Trophoblast cell (in vitro differentiated cells and primary cell): Measurements from ENCODE around the gene SRC.

Source experiments
- DNase-seq, 2 donors: peaks; one replicate each; pipeline ENCODE4 v3.0.0-alpha.2; 2016
- H2AFZ ChIP-seq: 2 replicates; pipeline ENCODE4 v1.6.1; 2013; ENCODE audit warnings: low read length, moderate library complexity, mild to moderate bottlenecking; ENCODE audit not compliant: insufficient read depth, poor library complexity
- H2AK5ac ChIP-seq: 2 replicates; pipeline ENCODE4 v1.6.1; 2013; ENCODE audit warnings: mild to moderate bottlenecking, low read length
- H2BK120ac ChIP-seq: 2 replicates; pipeline ENCODE4 v1.6.1; 2013; ENCODE audit warnings: low read length, mild to moderate bottlenecking, moderate library complexity; ENCODE audit not compliant: insufficient read depth, poor library complexity
- H2BK12ac ChIP-seq: 2 replicates; pipeline ENCODE4 v1.6.1; 2013; ENCODE audit warnings: mild to moderate bottlenecking, low read length, moderate library complexity
- H2BK5ac ChIP-seq: 2 replicates; pipeline ENCODE4 v1.6.1; 2013; ENCODE audit warnings: low read length, low read depth, moderate library complexity, mild to moderate bottlenecking; ENCODE audit not compliant: poor library complexity
- H3K14ac ChIP-seq: 2 replicates; pipeline ENCODE4 v1.6.1; 2013; ENCODE audit warnings: mild to moderate bottlenecking, low read length
- H3K18ac ChIP-seq: 2 replicates; pipeline ENCODE4 v1.6.1; 2013; ENCODE audit warnings: mild to moderate bottlenecking, low read length
- H3K23ac ChIP-seq: 2 replicates; pipeline ENCODE4 v1.6.1; 2013; ENCODE audit warnings: low read length
- H3K27ac ChIP-seq: 2 replicates; pipeline ENCODE4 v1.5.1; 2013; ENCODE audit warnings: low read depth, mild to moderate bottlenecking, inconsistent platforms, low read length, moderate library complexity
- H3K27me3 ChIP-seq: 2 replicates; pipeline ENCODE4 v1.6.1; 2013; ENCODE audit warnings: inconsistent platforms, mild to moderate bottlenecking, low read length, moderate library complexity; ENCODE audit not compliant: insufficient read depth
- H3K36me3 ChIP-seq, 2 experiments: 1 replicate in 1 of 2; 2 replicates in 1 of 2; pipeline ENCODE4 v1.6.1; 2013; ENCODE audit warnings: low read length in 2 of 2, mild to moderate bottlenecking in 2 of 2, moderate library complexity in 1 of 2; ENCODE audit not compliant: insufficient read depth in 2 of 2, control insufficient read depth in 1 of 2
- H3K4ac ChIP-seq: 2 replicates; pipeline ENCODE4 v1.6.1; 2013; ENCODE audit warnings: low read depth, mild to moderate bottlenecking, low read length, moderate library complexity
- H3K4me1 ChIP-seq, 2 experiments: 1 replicate in 1 of 2; 2 replicates in 1 of 2; pipeline ENCODE4 v1.6.1; 2013; ENCODE audit warnings: low read length in 2 of 2, mild to moderate bottlenecking in 2 of 2, moderate library complexity in 1 of 2; ENCODE audit not compliant: insufficient read depth in 2 of 2, control insufficient read depth in 1 of 2
- H3K4me2 ChIP-seq: 2 replicates; pipeline ENCODE4 v1.6.1; 2013; ENCODE audit warnings: inconsistent platforms, mild to moderate bottlenecking, low read length, moderate library complexity
- H3K4me3 ChIP-seq: 2 replicates; pipeline ENCODE4 v1.5.1; 2013; ENCODE audit warnings: mild to moderate bottlenecking, low read depth, low read length, inconsistent platforms
- H3K79me1 ChIP-seq: one replicate; pipeline ENCODE4 v1.6.1; 2013; ENCODE audit warnings: low read length
- H3K79me2 ChIP-seq: 2 replicates; pipeline ENCODE4 v1.6.1; 2013; ENCODE audit warnings: low read length, mild to moderate bottlenecking; ENCODE audit not compliant: control insufficient read depth, insufficient read depth, poor library complexity
- H3K9ac ChIP-seq: 2 replicates; pipeline ENCODE4 v1.6.1; 2013; ENCODE audit warnings: mild to moderate bottlenecking, low read length
- H3K9me3 ChIP-seq: 2 replicates; pipeline ENCODE4 v1.6.1; 2013; ENCODE audit warnings: low read depth, mild to moderate bottlenecking, control low read depth, inconsistent platforms, low read length; ENCODE audit not compliant: insufficient read depth
- H4K12ac ChIP-seq: 2 replicates; pipeline ENCODE4 v1.6.1; 2013; ENCODE audit warnings: low read depth, mild to moderate bottlenecking, low read length, moderate library complexity
- H4K8ac ChIP-seq: 2 replicates; pipeline ENCODE4 v1.6.1; 2013; ENCODE audit warnings: low read depth, mild to moderate bottlenecking, low read length, moderate library complexity
- H4K91ac ChIP-seq: one replicate; pipeline ENCODE4 v1.6.1; 2013; ENCODE audit warnings: low read depth, mild to moderate bottlenecking, low read length, moderate library complexity
- WGBS: extraction: QIAGEN DNeasy Blood & Tissue Kit; methylation state at CpG from one replicate; pipeline ENCODE4 v1.1.7; 2013; ENCODE audit warnings: missing lambda C conversion rate; ENCODE audit not compliant: insufficient read length, insufficient coverage; ENCODE audit errors: extremely low coverage; 5-methylcytosine and 5-hydroxymethylcytosine counted together

SRC gene

DNA sequence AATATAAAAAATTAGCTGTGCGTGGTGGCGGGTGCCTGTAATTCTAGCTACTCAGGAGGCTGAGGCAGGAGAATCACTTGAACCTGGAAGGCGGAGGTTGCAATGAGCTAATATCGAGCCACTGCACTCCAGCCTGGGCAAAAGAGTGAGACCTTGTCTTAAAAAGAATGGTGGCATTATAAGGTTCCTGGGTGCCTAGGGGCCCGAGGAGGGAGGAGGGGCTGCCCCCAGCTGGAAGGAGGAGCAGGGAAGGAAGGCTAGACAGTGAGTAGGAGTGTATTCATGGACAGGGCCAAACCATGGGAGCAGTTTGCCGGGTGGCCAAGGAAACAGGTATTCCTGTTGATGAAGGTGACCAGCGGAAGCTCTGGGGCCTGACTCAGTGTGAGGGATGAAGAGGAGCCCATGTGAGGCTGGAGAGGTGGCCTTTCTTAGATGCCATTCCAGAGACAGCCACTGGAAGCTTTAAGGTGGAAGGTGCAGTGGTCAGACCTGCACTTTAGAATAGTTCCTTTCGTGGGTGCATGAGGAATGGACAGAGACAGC lies 32.3 kb upstream of the SRC start:
- peak overlapping the region; percentile 94 for H2BK120ac ChIP-seq
- peak overlapping the region; percentile 77 for H2AK5ac ChIP-seq
- peak overlapping the region; percentile 75 for H2BK12ac ChIP-seq
- DNase-seq, result peak; percentile 44 to 54
- H3K18ac ChIP-seq, result peak overlapping the region; percentile 85
- peak overlapping the region; percentile 69 for H4K8ac ChIP-seq
- H3K79me1 ChIP-seq, result peaks cover 89% of the 10 kb centered on the region
- H3K14ac ChIP-seq, result peak overlapping the region; percentile 83
- H3K79me2 ChIP-seq, result peaks cover 51% of the 10 kb centered on the region
- peaks cover 79 to 80% of the 10 kb centered on the region in 2 experiments for H3K4me1 ChIP-seq
- H3K27ac ChIP-seq, result peak overlapping the region; percentile 98
- peak overlapping the region; percentile 94 for H2BK5ac ChIP-seq
- no peaks in the 10 kb centered on the region for H3K9me3 ChIP-seq
- H3K9ac ChIP-seq, result no peak overlapping the region
- H3K27me3 ChIP-seq, result no peaks in the 10 kb centered on the region
- WGBS, result no CpG with 5 or more reads among the region's 8 CpGs
- peak overlapping the region; percentile 75 for H3K4ac ChIP-seq
- no peak overlapping the region for H3K4me2 ChIP-seq
- no peak overlapping the region for H3K4me3 ChIP-seq
- H2AFZ ChIP-seq, result peak overlapping the region; percentile 21
- peaks cover 18 to 22% of the 10 kb centered on the region in 2 experiments for H3K36me3 ChIP-seq
- H4K91ac ChIP-seq, result peak overlapping the region; percentile 95
- peak overlapping the region; percentile 18 for H3K23ac ChIP-seq
- peak overlapping the region; percentile 15 for H4K12ac ChIP-seq

DNA sequence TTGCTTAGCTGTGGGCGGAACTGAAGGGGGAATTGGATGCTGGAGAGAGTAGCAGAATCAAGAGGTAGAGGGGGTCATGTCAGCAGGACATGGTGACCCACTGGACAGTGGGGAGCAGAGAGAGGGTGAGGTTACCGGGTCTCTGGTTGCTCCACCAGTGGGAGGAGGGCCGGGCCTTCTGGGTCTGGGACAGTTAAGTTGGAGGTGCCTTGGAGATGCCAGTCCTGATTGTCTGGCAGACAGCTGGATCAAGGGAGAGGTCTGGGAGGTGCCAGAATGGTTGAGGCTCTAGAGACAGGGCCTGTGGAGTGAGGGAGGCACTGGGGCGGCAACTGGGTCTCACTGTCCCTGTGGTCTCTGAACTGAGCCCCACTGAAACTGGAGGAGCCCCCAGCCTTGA lies 31.8 kb upstream of the SRC start:
- H3K27me3 ChIP-seq, result no peaks in the 10 kb centered on the region

DNA sequence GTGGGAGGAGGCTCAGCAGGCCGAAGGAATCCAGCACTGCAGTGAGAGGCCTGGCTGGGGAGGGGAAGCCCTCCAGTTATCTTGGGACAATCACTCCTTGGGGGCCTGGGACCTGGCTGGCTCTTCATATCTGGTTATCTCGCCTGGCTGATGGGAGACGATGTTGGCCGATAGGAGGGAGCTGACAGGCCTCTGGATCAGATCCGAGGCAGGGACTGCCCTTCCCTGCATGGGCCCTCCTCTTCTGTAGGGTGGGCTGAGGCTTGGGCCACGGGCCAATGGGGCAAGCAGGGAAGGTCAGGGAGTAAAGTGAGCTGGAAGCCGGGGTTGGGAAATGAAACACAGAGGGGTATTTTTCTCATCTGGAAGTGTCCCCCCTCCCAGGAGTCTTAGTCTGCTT lies 31.3 kb upstream of the SRC start:
- peak overlapping the region; percentile 100 for H4K91ac ChIP-seq
- no peak overlapping the region for H3K4me3 ChIP-seq

More for the DNA sequence above, 31.8 kb upstream of the SRC start:
- Histone ChIP-seq H3K4ac (peak overlapping the region; percentile 75), H3K9ac (peak overlapping the region; percentile 9), H3K4me1 (peaks cover 78 to 79% of the 10 kb centered on the region in 2 experiments), H3K18ac (peak overlapping the region; percentile 85), H3K4me3 (no peak overlapping the region), H4K12ac (peak overlapping the region; percentile 10), H4K91ac (peak overlapping the region; percentile 95), H2AK5ac (peak overlapping the region; percentile 77), H2BK120ac (peak overlapping the region; percentile 94), H3K14ac (peak overlapping the region; percentile 83), H2AFZ (peak overlapping the region; percentile 21), H4K8ac (peak overlapping the region; percentile 69), H3K79me1 (peaks cover 88% of the 10 kb centered on the region), H3K27ac (peak overlapping the region; percentile 98), H3K9me3 (no peaks in the 10 kb centered on the region), H2BK12ac (peak overlapping the region; percentile 75), H3K23ac (peak overlapping the region; percentile 18), H3K36me3 (peaks cover 18% of the 10 kb centered on the region in 2 experiments), H2BK5ac (peak overlapping the region; percentile 94), H3K79me2 (peaks cover 49% of the 10 kb centered on the region), H3K4me2 (peak overlapping the region; percentile 5)
- no peak for DNase-seq
- no CpG with 5 or more reads among the region's 4 CpGs for WGBS

DNA sequence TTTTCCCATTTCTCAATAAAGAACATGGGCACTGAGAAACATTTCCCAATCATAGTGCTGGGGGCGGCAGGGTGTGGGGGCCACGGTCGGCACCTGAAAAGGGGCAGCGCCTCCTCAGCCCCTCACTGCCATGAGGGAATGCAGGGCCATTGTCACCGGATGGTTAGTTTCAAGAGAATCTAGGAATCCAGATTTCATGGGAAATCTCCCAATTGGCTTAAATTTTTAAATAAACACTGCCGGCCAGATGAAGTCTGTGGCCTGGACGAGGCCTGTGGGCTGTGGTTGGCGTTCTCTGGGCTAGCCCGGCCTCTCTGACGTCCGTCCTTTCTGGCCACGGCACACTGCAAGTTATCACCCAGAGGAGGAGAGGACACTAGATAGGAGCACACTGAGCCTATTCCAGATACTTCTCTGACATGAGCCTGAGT lies 30.9 kb upstream of the SRC start:
- H3K27ac ChIP-seq, result peak overlapping the region; percentile 98
- no peak overlapping the region for H3K4me2 ChIP-seq

More for the DNA sequence above, 31.3 kb upstream of the SRC start:
- Histone ChIP-seq H2BK5ac (peak overlapping the region; percentile 100), H3K4ac (peak overlapping the region; percentile 99), H3K4me2 (no peak overlapping the region), H3K27ac (peak overlapping the region; percentile 98), H3K9me3 (no peaks in the 10 kb centered on the region), H2BK12ac (peak overlapping the region; percentile 99), H2BK120ac (peak overlapping the region; percentile 100), H3K27me3 (no peaks in the 10 kb centered on the region), H2AK5ac (no peak overlapping the region), H3K79me1 (peaks cover 85% of the 10 kb centered on the region), H3K9ac (no peak overlapping the region), H3K79me2 (peaks cover 46% of the 10 kb centered on the region), H2AFZ (no peak overlapping the region), H4K8ac (peak overlapping the region; percentile 96), H4K12ac (no peak overlapping the region), H3K23ac (no peak overlapping the region), H3K18ac (no peak overlapping the region), H3K14ac (peak overlapping the region; percentile 99), H3K36me3 (peaks cover 18% of the 10 kb centered on the region in 2 experiments), H3K4me1 (peaks cover 73 to 75% of the 10 kb centered on the region in 2 experiments)
- WGBS, result no CpG with 5 or more reads among the region's 7 CpGs
- no peak for DNase-seq

More for the DNA sequence above, 30.9 kb upstream of the SRC start:
- peaks cover 87% of the 10 kb centered on the region for H3K79me1 ChIP-seq
- H2AK5ac ChIP-seq, result peak overlapping the region; percentile 100
- no peak overlapping the region for H3K23ac ChIP-seq
- peaks cover 48% of the 10 kb centered on the region for H3K79me2 ChIP-seq
- peak overlapping the region; percentile 70 for H2AFZ ChIP-seq
- peak overlapping the region; percentile 100 for H2BK120ac ChIP-seq
- peak overlapping the region; percentile 100 for H4K91ac ChIP-seq
- H3K14ac ChIP-seq, result peak overlapping the region; percentile 99
- no peaks in the 10 kb centered on the region for H3K27me3 ChIP-seq
- WGBS, result no CpG with 5 or more reads among the region's 12 CpGs
- H3K9ac ChIP-seq, result peak overlapping the region; percentile 13
- peak overlapping the region; percentile 100 for H2BK5ac ChIP-seq
- H3K18ac ChIP-seq, result peak overlapping the region; percentile 99
- H3K4ac ChIP-seq, result peak overlapping the region; percentile 99
- H3K4me3 ChIP-seq, result no peak overlapping the region
- peak overlapping the region; percentile 85 for H4K12ac ChIP-seq
- peaks cover 18% of the 10 kb centered on the region in 2 experiments for H3K36me3 ChIP-seq
- no peaks in the 10 kb centered on the region for H3K9me3 ChIP-seq
- H4K8ac ChIP-seq, result peak overlapping the region; percentile 96
- DNase-seq, result no peak
- peak overlapping the region; percentile 99 for H2BK12ac ChIP-seq
- peaks cover 73 to 79% of the 10 kb centered on the region in 2 experiments for H3K4me1 ChIP-seq
